Measurements from ENCODE around the gene CADM2. TPM values are rescaled to one million over a fixed set of nuclear protein-coding genes. Genes with fewer than 3 reads are reported as not detected.

The CADM2 gene
- total and polyA plus RNA-seq, 4 donors, result 42.2 to 133 (median 81.1) TPM

GRCh38 chr3:85525264-85525663 is 566.5 kb downstream of the CADM2 start:
- no peak for DNase-seq (ENCODE audit: low read depth in 4 of 6, low spot score in 6 of 6)
- WGBS (ENCODE audit: insufficient coverage), result no CpG with 5 or more reads among the region's 1 CpG
- Histone ChIP-seq H3K36me3 (ENCODE audit: control insufficient read depth, insufficient read depth, low read length) (no peaks in the 10 kb centered on the region), H3K27me3 (ENCODE audit: control insufficient read depth, insufficient read depth, low read length) (no peaks in the 10 kb centered on the region), H3K4me3 (ENCODE audit: low read depth, low read length) (no peak overlapping the region), H3K4me1 (ENCODE audit: control insufficient read depth, insufficient read depth, low read length) (no peaks in the 10 kb centered on the region), H3K9me3 (ENCODE audit: control insufficient read depth, insufficient read depth, low read length) (no peaks in the 10 kb centered on the region), H3K27ac (ENCODE audit: low read depth, low read length) (no peak overlapping the region)

GRCh38 chr3:85533586-85533985 is 574.8 kb downstream of the CADM2 start:
- Histone ChIP-seq H3K36me3 (ENCODE audit: control insufficient read depth, insufficient read depth, low read length) (no peaks in the 10 kb centered on the region), H3K4me3 (ENCODE audit: low read depth, low read length) (no peak overlapping the region), H3K9me3 (ENCODE audit: control insufficient read depth, insufficient read depth, low read length) (peaks cover 2% of the 10 kb centered on the region), H3K4me1 (ENCODE audit: control insufficient read depth, insufficient read depth, low read length) (no peaks in the 10 kb centered on the region), H3K27me3 (ENCODE audit: control insufficient read depth, insufficient read depth, low read length) (no peaks in the 10 kb centered on the region), H3K27ac (ENCODE audit: low read depth, low read length) (no peak overlapping the region)
- DNase-seq (ENCODE audit: low read depth in 4 of 6, low spot score in 6 of 6), result peak in 1 of 6 donors; percentile 16
- WGBS (ENCODE audit: insufficient coverage), result no CpG with 5 or more reads among the region's 2 CpGs

GRCh38 chr3:85535517-85535916 is 576.7 kb downstream of the CADM2 start:
- WGBS (ENCODE audit: insufficient coverage), result 31% methylated on average over 1 of the region's 2 CpGs
- Histone ChIP-seq H3K27ac (ENCODE audit: low read depth, low read length) (no peak overlapping the region), H3K9me3 (ENCODE audit: control insufficient read depth, insufficient read depth, low read length) (peaks cover 2% of the 10 kb centered on the region), H3K4me3 (ENCODE audit: low read depth, low read length) (no peak overlapping the region), H3K4me1 (ENCODE audit: control insufficient read depth, insufficient read depth, low read length) (no peaks in the 10 kb centered on the region), H3K36me3 (ENCODE audit: control insufficient read depth, insufficient read depth, low read length) (no peaks in the 10 kb centered on the region), H3K27me3 (ENCODE audit: control insufficient read depth, insufficient read depth, low read length) (no peaks in the 10 kb centered on the region)
- peak in 3 of 6 donors; percentile 4 to 68 (median 38) for DNase-seq (ENCODE audit: low read depth in 4 of 6, low spot score in 6 of 6)

GRCh38 chr3:85539232-85539631 is 580.4 kb downstream of the CADM2 start:
- WGBS (ENCODE audit: insufficient coverage), result no CpG with 5 or more reads among the region's 1 CpG
- no peaks in the 10 kb centered on the region for H3K36me3 ChIP-seq (ENCODE audit: control insufficient read depth, insufficient read depth, low read length)

GRCh38 chr3:85554153-85554552 is 595.4 kb downstream of the CADM2 start:
- no peak overlapping the region for H3K27ac ChIP-seq (ENCODE audit: low read depth, low read length)
- no peaks in the 10 kb centered on the region for H3K36me3 ChIP-seq (ENCODE audit: control insufficient read depth, insufficient read depth, low read length)
- no peak for DNase-seq (ENCODE audit: low read depth in 4 of 6, low spot score in 6 of 6)
- no peaks in the 10 kb centered on the region for H3K9me3 ChIP-seq (ENCODE audit: control insufficient read depth, insufficient read depth, low read length)
- no peak overlapping the region for H3K4me3 ChIP-seq (ENCODE audit: low read depth, low read length)
- WGBS (ENCODE audit: insufficient coverage), result 60% methylated on average over 7 of the region's 10 CpGs
- H3K27me3 ChIP-seq (ENCODE audit: control insufficient read depth, insufficient read depth, low read length), result no peaks in the 10 kb centered on the region
- H3K4me1 ChIP-seq (ENCODE audit: control insufficient read depth, insufficient read depth, low read length), result no peaks in the 10 kb centered on the region

More at GRCh38 chr3:85539232-85539631, 580.4 kb downstream of the CADM2 start:
- Histone ChIP-seq H3K27ac (ENCODE audit: low read depth, low read length) (no peak overlapping the region), H3K27me3 (ENCODE audit: control insufficient read depth, insufficient read depth, low read length) (no peaks in the 10 kb centered on the region), H3K4me3 (ENCODE audit: low read depth, low read length) (no peak overlapping the region), H3K9me3 (ENCODE audit: control insufficient read depth, insufficient read depth, low read length) (no peaks in the 10 kb centered on the region), H3K4me1 (ENCODE audit: control insufficient read depth, insufficient read depth, low read length) (no peaks in the 10 kb centered on the region)
- DNase-seq (ENCODE audit: low read depth in 4 of 6, low spot score in 6 of 6), result no peak

- Histone ChIP-seq H3K36me3 (ENCODE audit: control insufficient read depth, insufficient read depth, low read length) (no peaks in the 10 kb centered on the region), H3K27me3 (ENCODE audit: control insufficient read depth, insufficient read depth, low read length) (no peaks in the 10 kb centered on the region), H3K27ac (ENCODE audit: low read depth, low read length) (no peak overlapping the region), H3K9me3 (ENCODE audit: control insufficient read depth, insufficient read depth, low read length) (no peaks in the 10 kb centered on the region), H3K4me1 (ENCODE audit: control insufficient read depth, insufficient read depth, low read length) (no peaks in the 10 kb centered on the region), H3K4me3 (ENCODE audit: low read depth, low read length) (no peak overlapping the region)
- 61% methylated on average over 5 of the region's 7 CpGs for whole genome bisulfite sequencing (ENCODE audit: insufficient coverage)
- DNase-seq (ENCODE audit: low read depth in 4 of 6, low spot score in 6 of 6), result peak in 1 of 6 donors; percentile 89
These were observed 601.4 kb downstream of the CADM2 start for GRCh38 chr3:85560088-85560785.

GRCh38 chr3:85567071-85567676 is 608.4 kb downstream of the CADM2 start:
- peak in 1 of 6 donors; percentile 71 for DNase-seq (ENCODE audit: low read depth in 4 of 6, low spot score in 6 of 6)
- H3K36me3 ChIP-seq (ENCODE audit: control insufficient read depth, insufficient read depth, low read length), result no peaks in the 10 kb centered on the region
- no peaks in the 10 kb centered on the region for H3K27me3 ChIP-seq (ENCODE audit: control insufficient read depth, insufficient read depth, low read length)
- no peak overlapping the region for H3K4me3 ChIP-seq (ENCODE audit: low read depth, low read length)
- H3K9me3 ChIP-seq (ENCODE audit: control insufficient read depth, insufficient read depth, low read length), result no peaks in the 10 kb centered on the region
- H3K4me1 ChIP-seq (ENCODE audit: control insufficient read depth, insufficient read depth, low read length), result no peaks in the 10 kb centered on the region
- H3K27ac ChIP-seq (ENCODE audit: low read depth, low read length), result no peak overlapping the region
- 29% methylated on average over 2 of the region's 5 CpGs for WGBS (ENCODE audit: insufficient coverage)

GRCh38 chr3:85570819-85571218 is 612.0 kb downstream of the CADM2 start:
- no CpG with 5 or more reads among the region's 3 CpGs for WGBS (ENCODE audit: insufficient coverage)
- Histone ChIP-seq H3K4me1 (ENCODE audit: control insufficient read depth, insufficient read depth, low read length) (no peaks in the 10 kb centered on the region), H3K27ac (ENCODE audit: low read depth, low read length) (no peak overlapping the region), H3K27me3 (ENCODE audit: control insufficient read depth, insufficient read depth, low read length) (no peaks in the 10 kb centered on the region), H3K4me3 (ENCODE audit: low read depth, low read length) (no peak overlapping the region), H3K9me3 (ENCODE audit: control insufficient read depth, insufficient read depth, low read length) (no peaks in the 10 kb centered on the region), H3K36me3 (ENCODE audit: control insufficient read depth, insufficient read depth, low read length) (no peaks in the 10 kb centered on the region)
- DNase-seq (ENCODE audit: low read depth in 4 of 6, low spot score in 6 of 6), result no peak

- 94% methylated on average over 5 of the region's 6 CpGs for whole genome bisulfite sequencing (ENCODE audit: insufficient coverage)
- no peaks in the 10 kb centered on the region for H3K27me3 ChIP-seq (ENCODE audit: control insufficient read depth, insufficient read depth, low read length)
- no peaks in the 10 kb centered on the region for H3K9me3 ChIP-seq (ENCODE audit: control insufficient read depth, insufficient read depth, low read length)
- H3K4me3 ChIP-seq (ENCODE audit: low read depth, low read length), result no peak overlapping the region
- no peak for DNase-seq (ENCODE audit: low read depth in 4 of 6, low spot score in 6 of 6)
- H3K27ac ChIP-seq (ENCODE audit: low read depth, low read length), result no peak overlapping the region
- no peaks in the 10 kb centered on the region for H3K4me1 ChIP-seq (ENCODE audit: control insufficient read depth, insufficient read depth, low read length)
- H3K36me3 ChIP-seq (ENCODE audit: control insufficient read depth, insufficient read depth, low read length), result no peaks in the 10 kb centered on the region
These were observed 613.0 kb downstream of the CADM2 start for GRCh38 chr3:85571835-85572234.

GRCh38 chr3:85572426-85572825 is 613.6 kb downstream of the CADM2 start:
- 69% methylated on average over 4 of the region's 4 CpGs for WGBS (ENCODE audit: insufficient coverage)
- DNase-seq (ENCODE audit: low read depth in 4 of 6, low spot score in 6 of 6), result no peak
- Histone ChIP-seq H3K27me3 (ENCODE audit: control insufficient read depth, insufficient read depth, low read length) (no peaks in the 10 kb centered on the region), H3K27ac (ENCODE audit: low read depth, low read length) (no peak overlapping the region), H3K36me3 (ENCODE audit: control insufficient read depth, insufficient read depth, low read length) (no peaks in the 10 kb centered on the region), H3K4me3 (ENCODE audit: low read depth, low read length) (no peak overlapping the region), H3K4me1 (ENCODE audit: control insufficient read depth, insufficient read depth, low read length) (no peaks in the 10 kb centered on the region), H3K9me3 (ENCODE audit: control insufficient read depth, insufficient read depth, low read length) (no peaks in the 10 kb centered on the region)
